GM23248 (cell line): ENCODE data around the gene L3MBTL4.

Experiments used
- EZH2 ChIP-seq: fragments of 200-600 bp; sonication (generic); IDR thresholded peaks from 2 replicates; pipeline ENCODE4 v1.6.1; 2018; ENCODE audit warnings: antibody characterized with exemption, mild to moderate bottlenecking; ENCODE audit not compliant: insufficient read depth, poor library complexity, severe bottlenecking
- EZH2phosphoT487 ChIP-seq: fragments of 200-600 bp; sonication (generic); IDR thresholded peaks from 2 replicates; pipeline ENCODE4 v1.6.1; 2018; ENCODE audit warnings: antibody characterized with exemption, moderate library complexity, mild to moderate bottlenecking, low read depth; ENCODE audit not compliant: insufficient read depth

DNA sequence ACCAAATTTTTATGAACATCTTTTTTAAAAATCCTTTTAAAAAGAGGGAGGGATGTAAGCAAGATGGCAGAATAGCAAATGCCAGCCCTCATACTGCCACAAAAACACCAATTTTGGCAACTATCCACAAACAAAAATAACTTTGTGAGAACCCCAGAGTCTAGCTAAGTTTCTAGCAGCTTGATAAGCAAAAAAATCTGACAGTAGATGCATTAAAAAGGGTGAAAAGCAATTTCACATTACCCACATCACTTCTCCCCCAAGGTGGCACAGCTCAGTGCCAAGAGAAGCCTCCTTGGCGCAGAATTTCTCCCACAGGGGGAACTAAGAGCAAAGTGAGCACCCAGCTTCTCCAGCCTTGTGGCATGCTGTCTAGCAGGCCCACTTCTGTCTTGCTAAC, 74.6 kb downstream of the L3MBTL4 start:
- TF ChIP-seq EZH2 (no peak), EZH2phosphoT487 (no peak)
